HG03135 (cell line): ENCODE measurements around the gene PKLR.
A peak's percentile ranks its signal among the peaks of the same experiment; 100 is the strongest.
"Not testable (repeated sequence)": the region's sequence is repeated elsewhere in the genome, so short reads cannot be mapped to it uniquely, and the experiment has no call there.

Experiments
- ATAC-seq: cut with Tn5 transposase; IDR thresholded peaks from one replicate; pipeline ENCODE4 v1.9.1; 2021; ENCODE audit warnings: mild to moderate bottlenecking, moderate library complexity; ENCODE audit not compliant: unreplicated experiment

Gene PKLR

GRCh38 chr1:155318082-155318481 is 16.8 kb upstream of the PKLR start:
- no peak for ATAC-seq

DNA sequence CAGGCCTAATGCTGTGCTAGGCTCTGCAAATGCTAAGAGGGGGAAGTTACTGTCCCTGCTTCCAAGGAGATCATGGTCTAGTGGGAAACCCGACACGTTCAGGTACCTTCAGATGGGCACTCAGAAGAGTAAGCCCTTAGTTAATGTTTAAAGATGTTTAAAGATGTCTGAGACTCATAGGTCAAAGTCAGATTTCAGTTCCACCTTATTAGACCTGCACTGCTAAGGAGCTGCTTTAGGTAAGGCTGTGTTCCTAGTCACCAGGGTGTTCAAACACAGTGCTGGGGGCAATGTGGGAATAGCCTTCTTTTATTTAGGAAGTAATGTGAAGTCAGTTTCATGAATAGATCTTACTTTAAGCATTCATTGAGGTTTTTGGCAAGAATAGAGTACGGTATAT is 15.7 kb upstream of the PKLR start:
- ATAC-seq = no peak

DNA sequence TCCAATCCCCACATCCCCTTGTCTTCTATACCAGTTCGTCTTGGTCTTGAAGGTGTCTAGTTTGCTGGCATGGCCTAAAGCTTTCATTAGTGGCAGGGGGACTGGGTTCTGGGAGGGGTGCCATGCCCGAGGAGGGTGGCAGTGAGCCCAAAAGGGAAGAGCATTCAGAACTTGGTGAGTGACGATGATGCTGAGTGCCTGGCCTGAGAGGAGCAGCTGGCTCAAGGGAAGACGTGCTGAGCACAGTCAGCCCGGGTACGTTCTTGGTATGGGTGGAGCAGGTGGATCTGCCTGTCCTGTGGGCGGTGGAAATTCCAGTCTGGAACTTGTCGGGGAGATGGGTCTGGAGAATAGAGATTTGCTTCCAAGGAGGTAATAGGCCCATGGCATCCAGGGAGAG is 12.0 kb upstream of the PKLR start:
- no peak for ATAC-seq

GRCh38 chr1:155309423-155310021 is 8.3 kb upstream of the PKLR start:
- ATAC-seq = no peak

- peak; percentile 92 for ATAC-seq
These were observed 7.5 kb upstream of the PKLR start, which contains the start of gene FDPS for GRCh38 chr1:155308493-155309422. Gene FDPS (plus strand): TSS chr1:155308866. CDS start chr1:155309790, 924 bp downstream.

DNA sequence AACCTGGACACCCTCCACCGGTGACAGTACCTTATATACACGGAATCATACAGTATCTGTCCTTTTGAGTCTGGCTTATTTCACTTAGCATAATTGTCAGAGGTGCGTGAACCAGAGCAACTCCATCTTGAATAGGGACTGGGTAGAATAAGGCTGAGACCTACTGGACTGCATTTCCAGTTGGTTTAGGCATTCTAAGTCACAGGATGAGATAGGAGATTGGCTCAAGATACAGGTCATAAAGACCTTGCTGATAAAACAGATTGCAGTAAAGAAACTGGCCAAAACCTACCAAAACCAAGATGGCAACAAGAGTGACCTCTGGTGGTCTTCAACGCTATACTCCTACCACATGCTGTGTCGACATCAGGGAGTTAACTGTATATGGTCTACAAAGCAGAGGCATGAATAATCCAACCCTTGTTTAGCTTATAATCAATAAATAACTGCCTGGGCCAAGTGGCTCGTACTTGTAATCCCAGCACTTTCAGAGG is 6.1 kb upstream of the PKLR start:
- ATAC-seq = no peak

DNA sequence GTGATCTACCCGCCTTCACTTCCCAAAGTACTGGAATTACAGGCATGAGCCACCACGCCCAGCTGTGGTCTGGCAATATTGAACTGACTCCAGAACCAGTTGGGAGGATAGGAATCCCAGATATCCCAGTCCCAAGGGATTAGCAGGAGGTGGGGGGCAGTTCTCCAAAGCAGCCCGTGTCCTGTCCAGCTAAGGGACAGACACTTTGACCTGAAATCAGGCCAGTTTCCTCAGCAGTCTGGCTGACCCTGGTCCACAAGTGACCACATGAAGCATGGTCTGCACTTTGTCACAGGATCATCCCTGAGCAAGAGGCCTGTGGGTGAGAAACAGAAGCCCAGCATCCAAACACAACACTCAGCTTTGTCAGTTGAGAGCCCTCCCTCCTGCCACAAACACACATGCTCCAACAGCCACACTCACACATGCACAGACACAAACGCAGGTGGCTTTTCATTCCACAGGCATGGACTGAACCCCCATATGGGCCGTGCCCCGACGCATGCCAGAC is 4.7 kb upstream of the PKLR start:
- ATAC-seq = no peak

DNA sequence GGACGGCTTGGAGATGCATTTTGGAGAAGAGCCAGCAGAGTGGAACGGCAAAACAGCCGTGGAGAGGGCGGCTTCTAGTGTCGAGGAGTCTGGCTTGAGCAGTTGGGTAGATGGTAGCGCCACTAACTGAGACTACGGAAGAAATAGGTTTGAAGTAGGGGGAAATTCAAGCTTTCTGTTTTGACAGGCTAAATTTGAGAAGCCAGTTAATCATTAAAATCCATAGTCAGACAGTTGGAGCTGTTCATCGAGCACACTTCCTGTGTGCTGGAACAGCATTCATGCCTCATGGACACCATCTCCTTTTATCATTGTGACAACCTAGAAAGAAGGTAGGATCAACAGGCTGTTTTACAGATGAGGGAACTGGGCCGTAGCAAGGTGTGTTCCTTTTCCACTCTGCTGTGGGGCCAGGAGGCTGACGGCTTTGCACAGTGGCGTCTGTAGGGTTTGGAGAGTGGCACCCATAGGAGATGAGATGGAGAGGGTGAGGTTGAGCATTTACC is 3.4 kb upstream of the PKLR start:
- ATAC-seq = no peak

GRCh38 chr1:155300553-155301329 is 497 bp downstream of the PKLR start:
- no peak for ATAC-seq

DNA sequence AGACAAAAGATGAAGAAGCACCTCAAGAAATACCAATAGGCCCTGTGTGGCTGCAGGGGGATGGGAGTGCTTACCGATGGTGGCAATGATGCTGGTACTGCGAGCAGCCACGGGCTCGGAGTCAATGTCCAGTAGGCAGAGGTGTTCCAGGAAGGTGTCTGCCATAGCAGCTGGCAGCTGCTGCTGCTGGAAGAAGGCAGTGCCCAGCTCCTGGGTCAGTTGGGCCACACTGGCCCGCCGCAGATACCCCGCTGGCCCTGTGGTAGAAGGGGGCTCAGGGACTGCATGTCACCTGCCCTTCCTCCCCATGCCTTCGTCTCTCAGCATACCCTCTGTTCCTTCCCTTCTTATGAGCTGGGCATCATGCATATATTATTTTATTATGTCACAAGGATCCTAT is 1.2 kb downstream of the PKLR start:
- ATAC-seq = no peak

GRCh38 chr1:155297384-155297783 is 3.9 kb downstream of the PKLR start:
- no peak for ATAC-seq

GRCh38 chr1:155296661-155297060 is 4.6 kb downstream of the PKLR start:
- ATAC-seq = no peak

- ATAC-seq = no peak
These were observed 5.3 kb downstream of the PKLR start for GRCh38 chr1:155295942-155296267.

GRCh38 chr1:155295183-155295941 is 5.9 kb downstream of the PKLR start:
- ATAC-seq = no peak

DNA sequence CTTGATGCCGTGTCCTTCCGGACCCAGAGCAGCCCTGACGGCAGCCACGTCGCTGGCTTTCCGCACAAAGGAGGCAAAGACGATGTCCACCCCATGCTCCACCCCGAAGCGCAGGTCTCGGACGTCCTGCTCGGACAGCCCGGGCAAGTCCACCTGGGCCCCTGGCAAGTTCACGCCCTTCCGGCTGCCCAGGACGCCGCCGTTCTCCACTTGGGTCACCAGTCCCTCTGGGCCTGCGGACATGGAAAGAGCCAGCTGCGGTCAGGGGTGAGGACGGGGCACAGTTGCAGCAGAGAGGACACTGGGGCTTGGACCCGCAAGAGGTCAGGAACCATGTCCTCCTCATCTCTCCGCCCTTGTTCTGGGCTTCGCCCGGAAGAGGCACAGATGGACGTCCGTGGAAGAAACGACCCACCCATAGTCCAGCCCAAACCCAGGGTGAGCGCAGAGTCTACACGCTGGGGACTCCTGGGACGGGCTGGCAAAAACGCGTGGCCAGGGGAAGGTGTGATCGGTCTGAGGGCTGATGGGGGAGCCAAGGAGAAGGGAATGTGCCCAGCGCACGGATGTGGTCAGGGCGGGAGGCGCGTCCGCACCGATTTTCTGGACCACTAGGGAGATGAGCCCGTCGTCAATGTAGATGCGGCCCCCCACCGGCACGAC is 6.6 kb downstream of the PKLR start:
- no peak for ATAC-seq

GRCh38 chr1:155293086-155293749 is 8.0 kb downstream of the PKLR start:
- no peak for ATAC-seq

GRCh38 chr1:155291006-155291405 is 10.2 kb downstream of the PKLR start:
- ATAC-seq = not testable (repeated sequence)

DNA sequence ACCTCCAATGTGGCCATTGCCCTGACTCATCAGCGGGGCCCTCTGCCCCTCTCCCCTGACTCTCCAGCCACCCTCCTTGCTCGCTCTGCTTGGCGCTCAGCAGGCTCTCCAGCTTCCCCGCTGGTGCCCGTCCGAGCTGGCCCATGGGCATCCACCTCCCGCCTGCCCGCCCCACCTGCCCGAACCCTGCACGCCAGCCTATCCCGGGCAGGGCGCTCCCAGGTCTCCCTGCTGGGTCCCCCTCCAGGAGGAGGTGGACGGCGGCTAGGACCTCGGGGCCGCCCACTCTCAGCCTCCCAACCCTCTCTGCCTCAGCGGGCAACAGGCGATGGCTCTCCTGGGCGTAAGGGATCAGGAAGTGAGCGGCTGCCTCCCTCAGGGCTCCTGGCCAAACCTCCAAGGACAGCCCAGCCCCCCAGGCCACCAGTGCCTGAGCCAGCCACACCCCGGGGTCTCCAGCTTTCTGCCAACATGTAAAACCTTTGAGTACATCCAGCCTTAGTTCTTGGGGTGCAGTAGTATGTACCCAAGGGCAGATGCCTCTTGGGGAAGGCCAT is 13.2 kb downstream of the PKLR start:
- no peak for ATAC-seq

- no peak for ATAC-seq
These were observed 14.7 kb downstream of the PKLR start for GRCh38 chr1:155286544-155286943.
